B cell (primary cell): ENCODE data around the gene CRAMP1. TPM values are rescaled to one million over a fixed set of nuclear protein-coding genes. Genes with fewer than 3 reads are reported as not detected.

Source experiments
- ATAC-seq: fragments of 200-7000 bp; cut with Tn5 transposase; one replicate; pipeline ENCODE4 v1.10.0; 2021; ENCODE audit warnings: low read depth, mild to moderate bottlenecking, moderate number of reproducible peaks, moderate library complexity
- CTCF ChIA-PET: fragments of 350-600 bp; sonication (Branson Sonifier 250); formaldehyde crosslinking; loops from one replicate; lab custom pipeline; 2021; ENCODE audit warnings: antibody characterized with exemption, inconsistent platforms; lab: Charles Lee
- POLR2A ChIA-PET: fragments of 350-600 bp; sonication (Branson Sonifier 250); formaldehyde crosslinking; loops from one replicate; lab custom pipeline; 2021; ENCODE audit warnings: antibody characterized with exemption; lab: Charles Lee
- DNase-seq: peaks from one replicate; pipeline ENCODE4 v3.0.0; 2013
- H2AFZ ChIP-seq: 2 replicates; pipeline ENCODE4 v1.6.1; 2012; ENCODE audit warnings: mild to moderate bottlenecking, low read depth, low read length; ENCODE audit not compliant: insufficient read depth, poor library complexity, severe bottlenecking
- H3K27ac ChIP-seq, 2 donors: 1 replicate in 1 of 2; 2 replicates in 1 of 2; pipeline ENCODE4 v1.5.1; 2012 to 2013; ENCODE audit warnings: low read length in 2 of 2, mild to moderate bottlenecking in 2 of 2, moderate library complexity in 1 of 2
- H3K27me3 ChIP-seq, 4 experiments: fragments of 200-600 bp in 1 of 4; sonication (generic) in 1 of 4; replicated peaks in 1 of 4; 1 replicate in 2 of 4; 2 replicates in 2 of 4; pipeline versions ENCODE4 v1.6.1 to v1.7.0; 2013 to 2016; ENCODE audit warnings: low read length in 3 of 4, mild to moderate bottlenecking in 2 of 4, mixed read lengths in 1 of 4, moderate library complexity in 1 of 4; ENCODE audit not compliant: insufficient read depth in 4 of 4, control insufficient read depth in 3 of 4; ENCODE audit errors: control extremely low read depth in 1 of 4
- H3K36me3 ChIP-seq, 2 experiments: replicated peaks in 1 of 2; 1 replicate in 1 of 2; 2 replicates in 1 of 2; pipeline versions ENCODE4 v1.6.1 to v1.7.1; 2013; ENCODE audit warnings: low read length in 1 of 2; ENCODE audit not compliant: insufficient read depth in 2 of 2, control insufficient read depth in 1 of 2; ENCODE audit errors: control extremely low read depth in 1 of 2, extremely low read depth in 1 of 2
- H3K4me1 ChIP-seq, 2 donors: fragments of 200-600 bp in 1 of 2; sonication (generic) in 1 of 2; 1 replicate in 1 of 2; 2 replicates in 1 of 2; pipeline versions ENCODE4 v1.5.1 to v1.6.1; 2013 to 2017; ENCODE audit warnings: low read length in 2 of 2; ENCODE audit not compliant: control insufficient read depth in 2 of 2, insufficient read depth in 2 of 2
- H3K4me2 ChIP-seq: replicated peaks from 2 replicates; pipeline ENCODE3; 2012; ENCODE audit warnings: mild to moderate bottlenecking, low read depth, low read length; ENCODE audit not compliant: poor library complexity, severe bottlenecking
- H3K4me3 ChIP-seq, 5 experiments: fragments of 200-600 bp in 1 of 5; sonication (generic) in 1 of 5; 1 replicate in 3 of 5; 2 replicates in 2 of 5; pipeline versions ENCODE4 v1.5.1 to v1.7.0; 2011 to 2016; ENCODE audit warnings: low read length in 4 of 5, mild to moderate bottlenecking in 4 of 5, low read depth in 2 of 5, control low read depth in 1 of 5, moderate library complexity in 1 of 5; ENCODE audit not compliant: insufficient read depth in 1 of 5; ENCODE audit errors: control extremely low read depth in 1 of 5, extremely low read depth in 1 of 5
- H3K79me2 ChIP-seq: fragments of 200-600 bp; sonication (generic); one replicate; pipeline ENCODE4 v1.6.0; 2016; ENCODE audit warnings: low read length; ENCODE audit not compliant: control insufficient read depth, insufficient read depth
- H3K9ac ChIP-seq: fragments of 200-600 bp; sonication (generic); 2 replicates; pipeline ENCODE4 v1.6.1; 2017; ENCODE audit warnings: mild to moderate bottlenecking, low read length, moderate library complexity
- H3K9me3 ChIP-seq, 3 donors: one replicate each; pipeline versions ENCODE4 v1.6.1 to v1.7.1; 2013; ENCODE audit warnings: low read length in 2 of 3; ENCODE audit not compliant: control insufficient read depth in 2 of 3, insufficient read depth in 1 of 3; ENCODE audit errors: control extremely low read depth in 1 of 3
- H4K20me1 ChIP-seq: 2 replicates; pipeline ENCODE4 v1.6.0; 2012; ENCODE audit warnings: mild to moderate bottlenecking, low read length; ENCODE audit not compliant: insufficient read depth, control insufficient read depth, poor library complexity, severe bottlenecking
- H3K27ac Mint-ChIP-seq: one replicate; pipeline ENCODE4 v1.8.0; 2021; ENCODE audit warnings: mixed read lengths
- H3K27me3 Mint-ChIP-seq: one replicate; pipeline ENCODE4 v1.8.0; 2021; ENCODE audit warnings: mixed read lengths
- H3K4me1 Mint-ChIP-seq: one replicate; pipeline ENCODE4 v1.8.0; 2021; ENCODE audit warnings: mixed read lengths
- H3K4me3 Mint-ChIP-seq: one replicate; pipeline ENCODE4 v1.8.0; 2021; ENCODE audit warnings: mixed read lengths
- H3K9me3 Mint-ChIP-seq: one replicate; pipeline ENCODE4 v1.8.0; 2022; ENCODE audit warnings: mixed read lengths; ENCODE audit not compliant: insufficient read depth
- CTCF ChIP-seq: fragments of 200-600 bp; IDR thresholded peaks from one replicate; pipeline ENCODE4 v1.8.0; 2022; ENCODE audit warnings: antibody characterized with exemption, mild to moderate bottlenecking
- EZH2 ChIP-seq: IDR thresholded peaks from 2 replicates; pipeline ENCODE4 v1.6.1; 2012; ENCODE audit warnings: borderline replicate concordance, low read depth, mild to moderate bottlenecking, moderate library complexity, low read length; ENCODE audit not compliant: insufficient read depth, poor library complexity, severe bottlenecking
- WGBS: methylation state at CpG from one replicate; pipeline ENCODE4 v1.1.5; 2013; ENCODE audit warnings: missing lambda C conversion rate; ENCODE audit not compliant: insufficient coverage; 5-methylcytosine and 5-hydroxymethylcytosine counted together
- intact Hi-C: fragments of 100-400 bp; cut with micrococcal nuclease; formaldehyde crosslinking; loops from one replicate; pipeline ENCODE4 v1.10.0; 2022
- polyA plus RNA-seq: library from polyadenylated mRNA; depleted of rRNA; stranded (reverse); fragments of >200 nt; gene quantifications from 2 replicates; pipeline ENCODE4 v1.2.3, GENCODE V29; 2012
- total RNA-seq, 2 donors: library from RNA; stranded (reverse); fragments of 120-200 nt in 1 of 2; gene quantifications; 1 replicate in 1 of 2; 2 replicates in 1 of 2; pipeline versions ENCODE4 v1.2.3 to v1.2.4, GENCODE V29; 2013 to 2022

Gene CRAMP1
- total and polyA plus RNA-seq, 2 donors (not counting 1 experiment from before 2014, with no cell fraction given) = 21.0 to 33.9 TPM

- no peak overlapping the region for H3K27ac ChIP-seq
- no peak for ATAC-seq
- peaks cover 47% of the 10 kb centered on the region for H4K20me1 ChIP-seq
- H3K27ac Mint-ChIP-seq = no peak overlapping the region
- no peak overlapping the region for H3K4me3 Mint-ChIP-seq
- no peaks in the 10 kb centered on the region for H3K4me1 Mint-ChIP-seq
- TF ChIP-seq EZH2 (no peak), CTCF (no peak)
- peaks cover 0 to 80% of the 10 kb centered on the region in 2 experiments for H3K36me3 ChIP-seq
- H3K9ac ChIP-seq = no peak overlapping the region
- no peak overlapping the region for H3K4me3 ChIP-seq
- intact Hi-C loops = no loop called here
- no peak overlapping the region for H2AFZ ChIP-seq
- POLR2A ChIA-PET = no interaction called here
- no peaks in the 10 kb centered on the region for H3K27me3 Mint-ChIP-seq
- 98% methylated on average over 19 of the region's 20 CpGs for WGBS
- H3K79me2 ChIP-seq = peaks cover 99% of the 10 kb centered on the region
- H3K4me1 ChIP-seq = no peaks in the 10 kb centered on the region
- H3K27me3 ChIP-seq = no peaks in the 10 kb centered on the region
- no peak for DNase-seq
- H3K9me3 ChIP-seq = no peaks in the 10 kb centered on the region
- CTCF ChIA-PET = no interaction called here
- H3K9me3 Mint-ChIP-seq = no peaks in the 10 kb centered on the region
- no peak overlapping the region for H3K4me2 ChIP-seq
Observed at GRCh38 chr16:1630450-1631213, 18.5 kb downstream of the CRAMP1 start.

GRCh38 chr16:1631230-1631629 is 19.1 kb downstream of the CRAMP1 start:
- Histone ChIP-seq H3K9me3 (no peaks in the 10 kb centered on the region), H3K36me3 (peaks cover 0 to 79% of the 10 kb centered on the region in 2 experiments), H2AFZ (no peak overlapping the region), H3K4me2 (no peak overlapping the region), H3K79me2 (peaks cover 98% of the 10 kb centered on the region), H3K9ac (no peak overlapping the region), H3K27me3 (no peaks in the 10 kb centered on the region), H3K4me3 (no peak overlapping the region), H3K27ac (no peak overlapping the region), H3K4me1 (no peaks in the 10 kb centered on the region), H4K20me1 (peaks cover 50% of the 10 kb centered on the region)
- Mint-ChIP-seq H3K4me1 (no peaks in the 10 kb centered on the region), H3K9me3 (no peaks in the 10 kb centered on the region), H3K4me3 (no peak overlapping the region), H3K27me3 (no peaks in the 10 kb centered on the region), H3K27ac (no peak overlapping the region)
- 99% methylated on average over 9 of the region's 9 CpGs for WGBS
- TF ChIP-seq CTCF (no peak), EZH2 (no peak)
- intact Hi-C loops = no loop called here
- DNase-seq (no peak), ATAC-seq (no peak)
- POLR2A ChIA-PET = no interaction called here
- CTCF ChIA-PET = no interaction called here
